DOHH2 (cell line): ENCODE data around the gene F5.

Experiments
- CTCF ChIP-seq: fragments of 200-600 bp; sonication (generic); IDR thresholded peaks from one replicate; pipeline ENCODE4 v1.5.1; 2014; ENCODE audit warnings: antibody characterized with exemption, mild to moderate bottlenecking, low read depth, low read length; ENCODE audit not compliant: poor library complexity, severe bottlenecking
- EZH2phosphoT487 ChIP-seq: fragments of 200-600 bp; sonication (generic); IDR thresholded peaks from 2 replicates; pipeline ENCODE4 v1.6.1; 2017; ENCODE audit warnings: borderline replicate concordance, mild to moderate bottlenecking, antibody characterized with exemption, low read length, moderate library complexity, mixed read lengths

GRCh38 chr1:169610858-169611257 is 24.6 kb upstream of the F5 start:
- TF ChIP-seq CTCF (no peak), EZH2phosphoT487 (no peak)
